NCI-H146 treated with DMSO at 0.1 percent for 48 hours (cell line): ENCODE data around the gene CORIN.
A peak's percentile ranks its signal among the peaks of the same experiment; 100 is the strongest.

Experiments used
- DNase-seq: peaks from one replicate; lab custom pipeline; 2025; ENCODE audit not compliant: unreplicated experiment; lab: John Stamatoyannopoulos, UW

CORIN gene

DNA sequence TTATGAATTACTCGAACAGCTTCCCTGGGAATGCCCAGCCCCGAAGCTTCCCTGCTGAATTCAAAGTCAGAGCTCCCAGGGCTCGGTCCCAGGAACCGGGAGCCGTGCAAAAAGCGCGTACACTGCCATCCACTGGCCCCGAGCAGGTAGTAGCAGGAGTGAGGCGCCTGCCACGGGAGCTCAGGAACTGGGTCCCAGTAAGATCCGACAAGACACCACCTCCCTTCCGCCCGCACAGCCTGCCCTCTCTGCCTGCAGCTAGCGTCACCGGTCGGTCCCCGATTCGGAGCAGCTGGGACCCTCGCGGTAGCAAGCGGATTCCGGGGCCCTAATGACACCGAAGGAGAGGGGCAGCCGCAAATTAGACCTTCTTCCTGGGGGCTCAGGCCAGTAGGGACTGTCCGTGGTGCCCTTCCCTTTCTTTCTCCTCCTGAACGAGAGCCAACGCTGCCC lies 1.2 kb downstream of the CORIN start:
- peak; percentile 68 for DNase-seq

DNA sequence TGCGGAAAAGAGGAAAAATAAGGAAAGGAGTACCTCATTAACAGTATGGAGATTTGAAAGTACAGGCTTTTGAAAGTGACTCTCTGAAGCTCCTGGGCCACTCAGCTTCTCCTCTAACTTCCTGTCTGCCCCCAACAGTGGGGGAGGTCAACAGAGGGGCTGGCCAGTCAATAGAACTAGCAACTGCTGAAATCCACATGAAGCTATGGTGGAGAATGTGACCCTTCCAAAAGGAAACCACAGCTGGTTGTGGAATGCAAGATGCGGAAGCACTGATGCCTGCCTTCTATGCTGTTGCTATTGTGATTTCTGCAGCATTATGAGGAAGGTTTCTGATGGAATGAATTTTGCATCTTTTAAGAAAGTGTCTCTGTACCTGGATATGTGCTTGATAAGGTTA lies 2.4 kb downstream of the CORIN start:
- no peak for DNase-seq

DNA sequence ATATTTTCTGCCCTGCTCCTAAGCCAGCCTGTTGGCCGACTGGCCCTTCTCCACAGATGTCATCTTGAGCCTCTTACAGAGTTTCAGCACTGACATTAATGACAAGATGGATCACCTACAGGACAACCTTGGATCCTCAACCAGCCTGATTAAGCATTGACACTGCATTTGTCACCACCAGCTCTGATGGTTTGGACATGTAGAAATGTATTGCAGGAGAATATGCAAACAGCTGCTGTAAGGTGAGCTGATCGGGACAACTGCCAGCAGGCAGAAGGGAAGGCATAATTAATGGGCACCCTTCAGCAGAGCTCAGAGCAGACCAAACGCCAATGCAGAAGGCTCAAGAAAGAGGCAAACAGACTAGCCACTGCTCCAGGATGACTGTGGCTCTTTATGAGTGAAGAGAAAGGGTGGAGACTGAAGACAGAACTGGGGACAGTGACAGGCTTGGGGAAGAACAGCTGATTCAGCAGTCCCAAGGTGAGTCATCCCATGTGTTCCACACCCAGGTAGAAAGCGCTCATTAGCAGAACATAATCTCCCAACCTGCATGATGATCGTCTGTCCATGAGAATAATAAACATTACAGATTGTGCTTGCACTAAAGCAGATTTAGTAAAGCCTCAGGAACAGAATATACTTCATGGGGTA lies 6.7 kb downstream of the CORIN start:
- no peak for DNase-seq

DNA sequence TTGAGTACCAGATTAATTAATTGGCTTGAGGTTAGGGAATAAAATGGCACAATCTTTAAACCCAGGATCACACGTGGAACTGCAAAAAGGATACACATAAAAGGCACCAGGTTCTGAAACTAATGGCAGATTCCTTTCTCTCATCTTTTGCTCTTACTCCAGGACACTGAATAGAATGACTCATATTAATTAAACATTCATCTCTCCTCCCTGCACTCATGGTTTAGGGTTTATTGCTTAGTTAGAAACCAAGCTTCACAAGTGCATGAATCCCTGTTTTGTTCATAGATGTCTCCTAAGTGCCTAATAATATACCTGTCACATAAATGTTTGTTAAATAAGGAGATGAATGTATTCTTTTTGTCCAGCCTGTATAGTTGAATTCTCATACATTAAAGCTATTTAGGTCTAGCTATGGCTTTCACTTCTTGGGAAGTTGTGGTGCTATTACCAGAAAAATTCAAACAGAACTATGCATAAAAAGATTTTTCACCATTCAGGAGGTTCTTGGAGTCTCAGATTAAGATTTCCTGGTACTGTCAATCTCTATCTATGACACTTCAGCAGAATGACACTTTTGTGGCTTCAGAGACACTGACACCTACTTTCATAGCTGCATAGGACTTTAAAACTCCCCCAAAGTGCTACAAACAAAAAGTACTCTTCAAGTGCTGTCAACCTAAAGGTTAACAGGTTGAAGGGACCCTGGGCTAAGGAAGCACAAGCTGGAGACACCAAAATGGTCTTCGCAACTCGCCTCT lies 7.4 kb downstream of the CORIN start:
- DNase-seq: no peak

DNA sequence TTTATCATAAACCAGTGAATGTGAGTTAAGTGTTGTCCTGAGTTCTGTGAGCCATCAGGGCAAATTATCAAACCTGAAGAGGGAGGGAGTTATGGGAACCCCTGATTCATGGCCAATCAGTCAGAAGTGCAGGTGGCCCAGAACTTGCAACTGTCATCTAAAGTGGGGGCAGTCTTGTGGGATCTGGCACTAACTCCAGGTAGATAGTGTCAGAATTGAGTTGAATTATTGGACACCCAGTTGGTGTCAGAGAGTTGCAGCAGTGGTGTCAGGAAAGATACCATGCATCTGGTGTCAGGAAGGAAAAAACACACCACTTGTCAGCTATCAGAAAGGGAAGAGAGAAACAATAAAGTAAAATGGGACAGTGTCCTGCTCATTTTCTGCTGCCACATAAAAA lies 8.4 kb downstream of the CORIN start:
- no peak for DNase-seq

DNA sequence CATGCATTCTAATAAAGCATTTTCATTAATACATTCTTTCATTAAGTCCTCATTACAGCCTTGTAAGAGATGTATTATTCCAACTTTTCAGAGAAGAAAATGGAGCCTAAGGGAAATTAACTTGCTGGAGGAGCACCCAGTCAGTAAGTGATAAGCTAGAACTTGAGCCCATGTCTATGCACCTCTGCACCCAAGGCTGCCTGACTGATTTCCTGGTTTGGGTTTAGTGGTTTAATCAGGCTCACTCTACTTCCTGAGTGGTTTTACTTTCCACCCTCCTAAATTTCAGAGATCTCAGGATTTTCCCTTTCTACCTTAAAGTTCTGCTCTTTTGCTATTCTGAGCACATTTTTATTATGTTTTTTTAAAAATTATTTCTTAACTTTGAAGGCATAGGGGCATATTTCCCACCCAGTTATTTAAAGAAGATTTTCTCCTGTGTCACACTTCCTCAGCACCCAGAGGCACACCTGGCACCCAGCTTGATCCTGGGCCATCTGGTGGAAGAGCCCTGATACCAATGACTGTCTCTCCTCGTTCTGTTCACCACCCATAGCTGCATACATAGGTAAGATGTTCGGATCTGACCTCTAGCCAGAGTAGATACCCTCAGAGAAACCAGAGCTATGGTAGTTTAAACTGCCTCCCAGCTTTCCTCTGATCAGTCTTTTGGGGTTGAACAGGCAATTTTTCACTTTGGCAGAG lies 10.4 kb downstream of the CORIN start:
- DNase-seq: no peak

DNA sequence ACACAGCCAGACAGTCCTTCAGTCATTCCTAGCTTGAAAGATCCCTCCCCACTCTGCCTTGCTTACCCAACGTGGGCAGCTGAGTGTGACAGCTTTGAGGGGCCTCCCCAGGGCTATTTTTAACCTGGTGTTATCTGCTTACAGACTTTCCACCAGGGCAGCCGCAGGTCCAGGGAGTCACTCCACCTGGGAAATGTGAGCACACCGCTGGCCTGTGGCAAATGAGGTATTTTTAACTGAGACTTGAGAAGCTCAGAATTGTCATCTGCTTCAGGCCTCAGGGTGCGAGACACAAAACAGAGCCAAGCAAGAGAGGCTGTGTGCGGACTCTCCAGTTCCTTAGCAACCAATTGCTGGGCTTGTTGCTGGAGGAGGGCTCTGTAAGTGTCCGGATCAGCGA lies 13.0 kb downstream of the CORIN start:
- DNase-seq: peak; percentile 13

DNA sequence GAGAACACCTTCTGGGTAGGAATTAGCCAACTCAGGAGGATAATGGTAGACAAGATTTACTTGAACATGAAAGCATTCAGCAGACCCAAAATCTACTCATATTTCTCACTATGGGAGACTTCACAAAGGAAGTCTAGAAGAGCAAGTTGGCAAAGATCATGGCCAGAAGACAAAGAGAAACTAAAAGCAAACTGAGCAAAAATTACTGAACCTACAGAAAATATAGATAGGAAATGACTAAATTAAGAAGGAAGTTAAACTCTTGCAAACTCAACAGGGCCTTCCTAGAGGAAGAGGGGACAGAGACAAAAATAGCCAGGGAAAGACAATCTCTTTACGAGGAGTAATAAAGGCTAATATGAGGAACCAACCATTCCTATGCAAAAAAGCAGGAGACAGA lies 18.7 kb downstream of the CORIN start:
- DNase-seq: no peak

DNA sequence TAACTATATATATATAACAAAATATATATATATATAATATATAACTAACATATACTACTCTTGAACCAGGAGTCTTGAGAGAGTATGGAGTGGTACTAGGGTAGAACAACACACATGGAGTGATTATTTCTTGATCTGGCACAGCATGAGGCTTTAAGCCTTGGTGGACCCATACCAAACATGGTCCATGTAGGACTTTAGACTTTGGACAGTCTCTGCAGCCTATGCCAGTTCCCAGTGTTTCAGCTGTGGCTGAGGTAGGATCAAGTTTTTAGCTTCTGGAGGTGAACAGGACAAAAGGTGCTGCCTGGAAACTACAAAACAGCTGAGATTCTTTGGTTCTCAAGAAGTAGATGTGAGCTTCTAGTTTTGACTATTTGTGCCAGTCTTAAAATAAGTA lies 20.6 kb downstream of the CORIN start:
- DNase-seq: no peak

DNA sequence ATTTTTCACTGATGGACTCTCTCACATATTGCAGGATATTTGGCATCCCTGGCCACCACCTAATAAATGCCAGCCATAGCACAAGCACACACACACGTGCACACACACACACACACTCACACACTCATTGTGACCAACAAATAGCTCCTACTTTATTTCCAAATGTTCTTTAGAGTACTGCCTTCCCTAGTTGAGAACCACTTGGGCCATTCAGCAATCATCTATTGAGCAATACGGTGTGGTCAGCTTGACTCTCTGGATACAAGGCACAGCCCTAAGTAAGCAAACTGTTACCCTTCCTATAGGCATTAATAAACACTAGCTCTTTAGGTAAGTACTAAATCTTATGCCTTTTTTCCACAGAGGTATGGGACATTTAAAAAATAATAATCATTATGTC lies 21.1 kb downstream of the CORIN start:
- no peak for DNase-seq

DNA sequence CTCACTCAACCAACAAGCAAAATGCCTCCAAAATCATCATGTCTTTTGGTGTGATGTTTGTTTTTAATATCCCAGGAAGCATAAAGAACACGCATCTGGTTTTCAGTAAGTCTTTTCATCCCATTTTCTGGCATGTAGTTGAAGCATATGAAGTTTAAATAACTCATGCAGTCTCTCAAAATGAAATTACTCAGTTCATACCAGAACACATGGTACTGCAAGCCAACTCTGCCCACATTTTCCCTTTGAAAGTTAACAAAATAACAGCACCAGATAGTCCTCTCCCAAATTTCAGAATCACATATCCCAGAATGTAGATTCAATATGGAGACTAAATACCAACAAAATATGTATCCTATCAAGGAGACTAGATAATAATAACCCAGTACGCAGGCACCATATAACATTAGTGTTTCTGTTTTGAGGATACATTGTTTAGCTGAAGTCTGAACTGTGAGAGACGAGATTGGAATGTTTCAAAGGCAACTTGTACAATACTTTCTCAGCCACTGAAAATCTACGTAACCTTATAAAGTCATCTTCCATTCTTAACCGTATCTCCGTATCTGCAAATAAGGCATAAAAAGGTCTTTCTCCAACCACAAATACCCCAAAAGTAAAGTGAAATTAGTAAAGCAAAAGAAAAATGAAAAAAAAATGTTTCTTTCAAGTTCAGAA lies 23.1 kb downstream of the CORIN start:
- DNase-seq: no peak

DNA sequence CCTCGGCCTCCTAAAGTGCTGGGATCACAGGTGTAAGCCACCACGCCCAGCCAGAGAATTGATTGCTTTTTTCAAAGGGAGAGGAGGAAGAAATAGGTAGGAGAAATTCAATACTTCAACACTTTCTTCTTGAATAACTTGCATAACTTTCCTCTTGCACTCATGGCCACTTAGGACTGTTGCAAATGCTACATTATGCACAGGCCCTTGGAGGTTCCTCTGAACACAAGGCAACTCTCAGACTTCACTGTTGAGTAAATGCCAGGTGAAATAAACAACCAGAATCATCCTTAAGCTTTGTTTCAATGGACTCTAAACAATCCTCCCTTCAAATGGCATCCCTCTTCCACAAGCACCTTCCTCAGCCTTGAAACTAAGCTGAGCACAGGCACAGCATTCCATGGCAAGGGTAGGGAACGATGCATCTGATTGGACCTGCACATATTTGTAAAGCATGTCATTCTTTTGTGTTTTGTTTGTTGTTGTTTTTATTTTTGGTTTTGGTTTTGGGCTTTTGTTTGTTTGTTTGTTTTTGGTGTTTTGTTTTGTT lies 28.1 kb downstream of the CORIN start:
- no peak for DNase-seq

DNA sequence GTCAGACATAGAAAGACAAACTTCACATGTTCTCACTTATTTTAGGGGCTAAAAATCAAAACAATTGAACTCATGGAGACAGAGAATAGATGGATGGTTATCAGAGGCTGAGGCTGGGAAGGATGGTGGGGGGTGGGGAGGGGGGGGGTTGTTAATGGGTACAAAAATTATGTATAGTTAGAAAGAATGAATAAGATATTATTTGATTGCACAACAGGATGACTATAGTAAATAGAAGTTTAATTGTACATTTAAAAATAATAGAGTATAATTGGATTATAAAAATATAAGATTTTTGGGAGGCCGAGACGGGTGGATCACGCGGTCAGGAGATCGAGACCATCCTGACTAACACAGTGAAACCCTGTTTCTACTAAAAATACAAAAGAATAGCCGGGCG lies 33.3 kb downstream of the CORIN start:
- DNase-seq: no peak

DNA sequence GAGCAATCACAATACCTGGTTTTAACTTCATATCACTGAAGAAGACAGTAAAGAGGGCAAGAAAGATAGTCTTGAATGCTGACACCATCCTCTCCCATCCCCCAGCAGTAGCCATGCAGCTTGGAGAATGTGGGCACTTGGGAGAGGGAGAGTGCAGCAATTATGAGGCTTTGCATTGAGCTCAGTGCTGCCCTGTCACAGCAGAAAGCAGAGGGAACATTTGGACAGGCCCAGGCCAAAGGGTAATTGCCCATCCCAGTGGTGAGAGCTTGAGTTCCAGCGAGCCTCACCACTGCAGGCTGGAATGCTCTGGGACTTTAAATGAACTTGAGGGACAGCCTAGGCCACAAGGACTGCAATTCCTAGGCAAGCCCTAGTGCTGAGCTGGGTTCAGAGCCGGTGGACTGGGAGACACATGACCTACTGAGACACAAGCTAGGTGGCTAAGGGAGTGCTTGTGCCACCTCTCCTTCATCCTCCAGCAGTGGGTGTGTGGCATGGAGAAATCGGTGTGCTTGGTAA lies 36.3 kb downstream of the CORIN start:
- no peak for DNase-seq

DNA sequence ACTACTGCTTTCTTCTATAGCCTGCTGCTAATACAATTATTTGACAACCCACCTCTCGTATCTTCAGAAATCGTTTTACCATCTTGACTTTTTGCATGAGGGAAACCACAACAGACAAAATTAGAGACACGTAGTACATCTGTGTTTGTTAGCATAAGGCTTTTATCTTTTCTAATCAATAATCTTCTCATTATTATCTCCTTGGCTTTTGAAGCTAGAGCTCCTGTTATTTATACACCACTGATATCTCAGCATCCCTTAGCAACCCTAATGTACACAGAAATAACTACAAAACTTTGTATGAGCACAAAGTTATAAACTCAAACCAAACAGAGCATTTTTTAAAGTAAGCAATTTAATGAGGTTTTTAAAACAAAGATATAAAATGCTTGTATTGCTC lies 39.7 kb downstream of the CORIN start:
- peak; percentile 72 for DNase-seq

DNA sequence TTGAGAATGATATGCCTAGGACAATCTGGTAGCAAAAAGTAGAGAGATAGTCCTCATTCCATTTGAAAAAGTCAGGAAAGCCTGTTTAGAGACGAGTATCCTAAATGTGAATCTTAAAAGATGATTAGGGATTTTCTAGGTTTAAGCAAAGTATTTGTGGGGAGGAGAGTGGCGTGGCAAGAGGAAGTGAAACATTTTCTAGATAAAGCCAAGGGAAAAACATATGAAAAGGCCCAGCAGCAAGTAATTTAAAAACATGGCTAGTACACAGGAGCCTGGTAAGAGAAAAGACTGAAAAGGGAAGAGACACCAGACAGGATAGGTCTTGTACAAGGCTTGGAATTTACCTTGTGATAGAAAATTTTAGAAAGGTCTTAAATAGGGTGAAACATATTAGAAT lies 45.9 kb downstream of the CORIN start:
- DNase-seq: no peak

DNA sequence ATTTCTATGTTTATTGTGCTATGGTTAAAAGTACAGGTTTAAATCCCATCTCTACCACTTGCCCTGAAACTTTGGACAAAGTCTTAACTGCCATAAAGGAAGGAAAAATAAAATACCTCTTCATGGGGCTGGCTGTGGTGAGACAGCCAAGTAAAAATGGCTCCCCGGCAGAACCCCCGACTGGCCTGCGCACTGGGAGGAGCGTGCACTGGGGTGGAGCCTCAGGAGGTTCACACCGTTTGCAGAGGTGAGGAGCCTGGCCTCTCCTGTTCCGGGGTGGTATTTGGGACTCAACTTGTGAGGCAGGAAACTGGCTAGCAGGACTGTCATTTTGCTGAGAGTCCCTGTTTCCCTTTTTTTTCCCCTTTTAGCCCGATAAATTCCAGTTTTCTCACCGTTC lies 47.8 kb downstream of the CORIN start:
- DNase-seq: no peak

DNA sequence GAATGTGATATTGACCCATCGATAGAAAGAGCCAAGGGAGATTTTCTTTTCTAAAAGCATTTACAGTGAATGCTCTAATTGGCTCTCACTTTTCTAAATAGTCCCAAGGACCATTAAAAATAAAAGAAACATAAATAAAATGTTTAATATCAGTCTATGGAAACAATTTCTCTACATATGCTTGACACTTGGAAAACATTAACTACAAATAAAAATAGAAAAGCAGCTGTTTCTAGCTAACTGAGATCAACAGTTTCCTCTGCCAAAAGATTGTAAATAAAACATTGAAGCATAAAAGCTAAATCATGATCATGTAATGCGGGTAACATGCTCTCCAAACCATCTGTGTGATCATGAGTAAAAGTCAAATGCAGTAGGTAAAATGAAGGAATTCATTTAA lies 49.7 kb downstream of the CORIN start:
- no peak for DNase-seq

DNA sequence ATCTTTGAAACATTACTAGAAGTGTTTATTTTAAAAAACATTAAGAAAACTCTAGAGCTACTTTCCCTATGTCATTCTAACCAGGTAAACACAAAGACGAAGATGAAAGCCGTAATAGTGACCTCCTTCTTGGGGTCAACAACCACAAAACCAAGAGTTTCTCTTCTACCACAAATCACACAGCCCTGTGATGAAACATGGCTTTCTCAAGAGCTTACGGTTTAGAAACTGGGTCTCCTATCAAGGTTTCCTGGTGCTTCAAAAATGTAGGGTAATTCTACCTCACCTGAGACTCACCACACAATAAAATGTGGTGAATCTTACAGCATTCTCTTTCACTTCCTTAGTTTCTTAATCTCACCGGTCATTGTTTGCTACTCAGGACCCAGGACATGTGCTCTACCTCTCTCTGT lies 50.9 kb downstream of the CORIN start:
- DNase-seq: no peak

DNA sequence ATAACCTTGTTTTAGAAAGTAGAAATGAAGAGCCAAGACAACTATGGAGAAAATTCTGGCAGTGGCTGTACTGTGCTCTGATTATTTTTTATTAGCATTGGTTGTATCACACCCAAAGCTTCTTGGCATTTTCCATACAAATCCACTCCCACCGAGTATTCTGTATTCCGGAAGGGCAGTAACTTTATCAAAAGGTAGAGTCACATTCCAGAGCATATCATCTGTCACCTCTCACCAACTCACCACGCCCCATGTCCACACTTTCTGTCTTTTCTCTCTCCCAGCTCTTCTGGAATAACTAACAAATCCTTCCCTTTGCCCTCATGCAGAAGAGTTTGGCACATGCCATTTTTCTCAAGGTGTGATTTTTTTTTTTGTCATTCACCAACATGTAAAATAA lies 52.7 kb downstream of the CORIN start:
- no peak for DNase-seq

DNA sequence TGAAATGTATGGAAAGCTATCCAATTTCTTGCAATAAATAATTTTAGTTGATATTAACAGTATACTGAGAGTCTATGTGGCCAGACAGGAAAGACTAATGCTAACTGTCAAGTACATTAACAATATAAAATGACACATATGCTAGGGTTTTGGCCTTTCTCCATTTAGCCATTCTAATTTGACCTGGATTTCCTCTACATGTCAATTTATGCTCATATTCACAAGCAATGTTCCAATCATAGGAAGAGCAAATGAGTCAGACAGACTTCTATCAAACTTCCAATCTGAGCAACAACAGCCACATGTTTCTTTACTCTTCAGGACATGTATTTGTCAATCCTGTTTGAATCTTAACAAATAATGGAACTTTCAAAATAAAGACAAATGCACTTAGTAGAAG lies 53.6 kb downstream of the CORIN start:
- no peak for DNase-seq
